ENCODE results near the gene PLSCR5.

- TF ChIP-seq GATA2 (IDR thresholded peaks at IDR 0.05; ENCODE audit: low read depth, low read length): no peak
- no peak for TF ChIP-seq GATA3 (IDR thresholded peaks at IDR 0.05; ENCODE audit: low read depth, low read length)
Measured at GRCh38 chr3:146542978-146543377, 62.2 kb downstream of the PLSCR5 start.

Measured in SH-SY5Y (cell line).